GM23338 (cell line): ENCODE measurements around the gene TICAM2. TPM values are rescaled to one million over a fixed set of nuclear protein-coding genes. Genes with fewer than 3 reads are reported as not detected.

Source experiments
- ATAC-seq: fragments of 200-7000 bp; cut with Tn5 transposase; 3 replicates; pipeline ENCODE4 v1.9.1; 2020
- DNase-seq: peaks from one replicate; pipeline ENCODE4 v3.0.0-alpha.2; 2015; ENCODE audit warnings: low spot score
- H2AFZ ChIP-seq: fragments of 200-600 bp; sonication (generic); 2 replicates; pipeline ENCODE4 v1.8.0; 2016; ENCODE audit warnings: antibody characterized with exemption, mild to moderate bottlenecking, moderate library complexity
- H3F3A ChIP-seq: fragments of 200-600 bp; sonication (generic); replicated peaks from 2 replicates; pipeline ENCODE4 v1.8.0; 2017; ENCODE audit warnings: antibody characterized with exemption, mixed run types, low read depth
- H3K27ac ChIP-seq: fragments of 200-600 bp; sonication (generic); 2 replicates; pipeline ENCODE4 v1.6.1; 2016; ENCODE audit warnings: low read depth
- H3K27me3 ChIP-seq: fragments of 200-600 bp; sonication (generic); 2 replicates; pipeline ENCODE4 v1.8.0; 2016; ENCODE audit warnings: mild to moderate bottlenecking, mixed run types, moderate library complexity; ENCODE audit not compliant: insufficient read depth
- H3K36me3 ChIP-seq: fragments of 200-600 bp; sonication (generic); 2 replicates; pipeline ENCODE4 v1.8.0; 2016; ENCODE audit warnings: mild to moderate bottlenecking; ENCODE audit not compliant: insufficient read depth
- H3K4me1 ChIP-seq: fragments of 200-600 bp; sonication (generic); 2 replicates; pipeline ENCODE4 v1.8.0; 2016; ENCODE audit warnings: mild to moderate bottlenecking, moderate library complexity; ENCODE audit not compliant: insufficient read depth
- H3K4me2 ChIP-seq: fragments of 200-600 bp; sonication (generic); 2 replicates; pipeline ENCODE4 v1.7.1; 2017; ENCODE audit warnings: mixed run types
- H3K4me3 ChIP-seq: fragments of 200-600 bp; sonication (generic); 2 replicates; pipeline ENCODE4 v1.6.1; 2016; ENCODE audit warnings: mixed run types
- H3K79me2 ChIP-seq: fragments of 200-600 bp; sonication (generic); replicated peaks from 2 replicates; pipeline ENCODE4 v1.8.0; 2017; ENCODE audit warnings: mild to moderate bottlenecking; ENCODE audit not compliant: insufficient read depth
- H3K9me2 ChIP-seq: fragments of 200-600 bp; sonication (generic); 2 replicates; pipeline ENCODE4 v1.8.0; 2017; ENCODE audit not compliant: insufficient read depth
- H4K20me1 ChIP-seq: fragments of 200-600 bp; sonication (generic); replicated peaks from 2 replicates; pipeline ENCODE4 v1.8.0; 2017; ENCODE audit warnings: mild to moderate bottlenecking; ENCODE audit not compliant: insufficient read depth
- H3K27ac Mint-ChIP-seq: 2 replicates; pipeline ENCODE4 v1.8.0; 2020; ENCODE audit warnings: inconsistent platforms, mild to moderate bottlenecking, moderate library complexity, mixed read lengths
- H3K27me3 Mint-ChIP-seq: 3 replicates; pipeline ENCODE4 v1.8.0; 2022; ENCODE audit warnings: low read depth, mild to moderate bottlenecking, moderate library complexity, mixed read lengths, inconsistent platforms; ENCODE audit not compliant: insufficient read depth, poor library complexity
- H3K36me3 Mint-ChIP-seq: 3 replicates; pipeline ENCODE4 v1.8.0; 2021; ENCODE audit warnings: low read depth, mild to moderate bottlenecking, inconsistent platforms, moderate library complexity, mixed read lengths
- H3K4me1 Mint-ChIP-seq: 3 replicates; pipeline ENCODE4 v1.8.0; 2020; ENCODE audit warnings: mild to moderate bottlenecking, inconsistent platforms, mixed read lengths
- H3K4me3 Mint-ChIP-seq: 3 replicates; pipeline ENCODE4 v1.8.0; 2021; ENCODE audit warnings: moderate library complexity, mild to moderate bottlenecking, inconsistent platforms, mixed read lengths
- H3K9me3 Mint-ChIP-seq: 3 replicates; pipeline ENCODE4 v1.8.0; 2020; ENCODE audit warnings: moderate library complexity, mild to moderate bottlenecking, inconsistent platforms, mixed read lengths
- CREB1 ChIP-seq: fragments of 250-450 bp; sonication (Bioruptor Pico); IDR thresholded peaks from 2 replicates; pipeline ENCODE4 v1.5.0; 2020; ENCODE audit warnings: low read depth, mild to moderate bottlenecking, moderate library complexity
- EZH2phosphoT487 ChIP-seq: fragments of 200-600 bp; sonication (generic); IDR thresholded peaks from one replicate; pipeline ENCODE4 v1.8.1; 2018; ENCODE audit warnings: antibody characterized with exemption; ENCODE audit not compliant: unreplicated experiment
- NANOG ChIP-seq: IDR thresholded peaks from 2 replicates; pipeline ENCODE4 v1.6.1; 2016; ENCODE audit warnings: antibody characterized with exemption, borderline replicate concordance
- POLR2AphosphoS5 ChIP-seq: IDR thresholded peaks from 2 replicates; pipeline ENCODE4 v1.6.1; 2016; ENCODE audit warnings: antibody characterized with exemption, low read depth
- STAT1 ChIP-seq: IDR thresholded peaks from one replicate; pipeline ENCODE4 v1.6.1; 2016; ENCODE audit warnings: antibody characterized with exemption; ENCODE audit not compliant: unreplicated experiment
- polyA plus RNA-seq: library from polyadenylated mRNA; unstranded; fragments of >200 nt; fragmentation: Nextera tagmentation; extraction: Ambion mirVana; gene quantifications from 2 replicates; pipeline ENCODE4 v1.2.1, GENCODE V29; 2016
- total RNA-seq: library from RNA; depleted of rRNA; stranded (reverse); fragments of >200 nt; shearing (Covaris generic); gene quantifications from 2 replicates; pipeline ENCODE4 v1.2.3, GENCODE V29; 2014
- TF ChIP-seq, protein P1 (sequence below): fragments of 250-450 bp; sonication (Bioruptor Pico); IDR thresholded peaks from 2 replicates; pipeline ENCODE4 v1.5.0; 2020; ENCODE audit warnings: mild to moderate bottlenecking, moderate library complexity
- TF ChIP-seq, protein P2 (sequence below): IDR thresholded peaks from one replicate; pipeline ENCODE4 v1.6.1; 2018; ENCODE audit warnings: antibody characterized with exemption; ENCODE audit not compliant: unreplicated experiment
- TF ChIP-seq, protein P3 (sequence below), 2 experiments: fragments of 200-600 bp in 1 of 2; sonication (generic) in 1 of 2; conservative IDR thresholded peaks; 2 replicates each; pipeline versions ENCODE4 v1.5.1 to v1.6.1; 2016 to 2017; ENCODE audit warnings: antibody characterized with exemption in 2 of 2, low read depth in 2 of 2, mild to moderate bottlenecking in 2 of 2, moderate library complexity in 1 of 2
- TF ChIP-seq, protein P4 (sequence below): IDR thresholded peaks from 2 replicates; pipeline ENCODE4 v1.6.1; 2016; ENCODE audit warnings: antibody characterized with exemption

TICAM2 gene
- total and polyA plus RNA-seq, 2 experiments from 2014 or later, result 1.0 TPM; not detected in 1

DNA sequence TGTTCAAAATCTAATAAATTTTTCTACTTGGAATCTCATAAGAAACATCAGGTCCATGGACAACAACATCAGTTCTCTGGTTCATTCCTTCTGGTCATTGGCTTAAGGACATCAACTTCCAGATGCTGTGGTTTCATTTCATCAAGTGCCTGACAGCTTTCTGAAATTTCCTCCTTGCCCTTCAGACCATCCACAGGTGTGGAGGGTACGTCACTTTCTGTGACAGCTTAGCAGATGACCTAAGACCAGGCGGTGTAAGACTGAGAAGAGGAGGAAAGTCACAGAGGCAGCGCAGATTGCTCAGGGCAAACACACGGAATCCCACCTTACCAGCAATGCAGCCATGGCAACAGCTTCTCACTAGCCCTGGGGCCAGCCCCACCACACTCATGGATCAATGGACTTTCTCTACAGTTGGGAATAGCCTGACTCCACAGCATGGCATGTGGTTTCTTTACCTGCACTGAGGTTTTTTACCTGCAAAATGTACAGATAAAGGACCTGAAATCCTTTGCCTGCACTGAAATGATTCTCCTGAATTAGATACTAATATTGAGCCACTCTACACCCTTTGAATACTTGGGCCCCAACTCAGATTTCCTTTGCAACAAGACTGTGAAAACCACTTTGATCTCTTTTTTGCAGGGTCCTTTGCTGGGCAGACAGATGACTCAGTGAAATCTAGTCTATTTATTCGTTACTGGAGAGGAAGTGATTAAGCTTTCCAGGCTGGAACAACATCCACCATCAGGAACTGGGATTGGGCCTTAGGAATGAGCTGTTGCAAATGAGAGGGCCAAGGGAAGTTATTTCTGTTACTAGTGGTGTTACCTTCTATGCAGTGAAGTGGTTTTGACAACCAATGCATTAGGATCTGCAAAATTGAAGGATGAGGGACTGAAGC, 26.9 kb downstream of the TICAM2 start:
- Histone ChIP-seq H3K27ac (no peak overlapping the region), H3K27me3 (no peaks in the 10 kb centered on the region), H3K9me2 (no peaks in the 10 kb centered on the region; the same call in 1 of the 2 replicates), H2AFZ (no peak overlapping the region; the same call in 1 of the 2 replicates), H3K36me3 (no peaks in the 10 kb centered on the region), H3K4me1 (no peaks in the 10 kb centered on the region), H3K4me3 (no peak overlapping the region), H3K79me2 (no peaks in the 10 kb centered on the region), H4K20me1 (0 out of 2 replicates have a peak, but pooled peaks cover 3% of the 10 kb centered on the region), H3F3A (no peaks in the 10 kb centered on the region), H3K4me2 (no peak overlapping the region)
- ATAC-seq, result no peak
- Mint-ChIP-seq H3K27me3 (no peaks in the 10 kb centered on the region), H3K4me3 (no peak overlapping the region), H3K4me1 (peaks cover 13% of the 10 kb centered on the region; the same call in 1 of the 3 replicates), H3K36me3 (peaks cover 3% of the 10 kb centered on the region; the same call in 1 of the 3 replicates), H3K9me3 (no peaks in the 10 kb centered on the region), H3K27ac (no peak overlapping the region)
- DNase-seq, result no peak
- TF ChIP-seq STAT1, result no peak
- TF ChIP-seq, protein P1, sequence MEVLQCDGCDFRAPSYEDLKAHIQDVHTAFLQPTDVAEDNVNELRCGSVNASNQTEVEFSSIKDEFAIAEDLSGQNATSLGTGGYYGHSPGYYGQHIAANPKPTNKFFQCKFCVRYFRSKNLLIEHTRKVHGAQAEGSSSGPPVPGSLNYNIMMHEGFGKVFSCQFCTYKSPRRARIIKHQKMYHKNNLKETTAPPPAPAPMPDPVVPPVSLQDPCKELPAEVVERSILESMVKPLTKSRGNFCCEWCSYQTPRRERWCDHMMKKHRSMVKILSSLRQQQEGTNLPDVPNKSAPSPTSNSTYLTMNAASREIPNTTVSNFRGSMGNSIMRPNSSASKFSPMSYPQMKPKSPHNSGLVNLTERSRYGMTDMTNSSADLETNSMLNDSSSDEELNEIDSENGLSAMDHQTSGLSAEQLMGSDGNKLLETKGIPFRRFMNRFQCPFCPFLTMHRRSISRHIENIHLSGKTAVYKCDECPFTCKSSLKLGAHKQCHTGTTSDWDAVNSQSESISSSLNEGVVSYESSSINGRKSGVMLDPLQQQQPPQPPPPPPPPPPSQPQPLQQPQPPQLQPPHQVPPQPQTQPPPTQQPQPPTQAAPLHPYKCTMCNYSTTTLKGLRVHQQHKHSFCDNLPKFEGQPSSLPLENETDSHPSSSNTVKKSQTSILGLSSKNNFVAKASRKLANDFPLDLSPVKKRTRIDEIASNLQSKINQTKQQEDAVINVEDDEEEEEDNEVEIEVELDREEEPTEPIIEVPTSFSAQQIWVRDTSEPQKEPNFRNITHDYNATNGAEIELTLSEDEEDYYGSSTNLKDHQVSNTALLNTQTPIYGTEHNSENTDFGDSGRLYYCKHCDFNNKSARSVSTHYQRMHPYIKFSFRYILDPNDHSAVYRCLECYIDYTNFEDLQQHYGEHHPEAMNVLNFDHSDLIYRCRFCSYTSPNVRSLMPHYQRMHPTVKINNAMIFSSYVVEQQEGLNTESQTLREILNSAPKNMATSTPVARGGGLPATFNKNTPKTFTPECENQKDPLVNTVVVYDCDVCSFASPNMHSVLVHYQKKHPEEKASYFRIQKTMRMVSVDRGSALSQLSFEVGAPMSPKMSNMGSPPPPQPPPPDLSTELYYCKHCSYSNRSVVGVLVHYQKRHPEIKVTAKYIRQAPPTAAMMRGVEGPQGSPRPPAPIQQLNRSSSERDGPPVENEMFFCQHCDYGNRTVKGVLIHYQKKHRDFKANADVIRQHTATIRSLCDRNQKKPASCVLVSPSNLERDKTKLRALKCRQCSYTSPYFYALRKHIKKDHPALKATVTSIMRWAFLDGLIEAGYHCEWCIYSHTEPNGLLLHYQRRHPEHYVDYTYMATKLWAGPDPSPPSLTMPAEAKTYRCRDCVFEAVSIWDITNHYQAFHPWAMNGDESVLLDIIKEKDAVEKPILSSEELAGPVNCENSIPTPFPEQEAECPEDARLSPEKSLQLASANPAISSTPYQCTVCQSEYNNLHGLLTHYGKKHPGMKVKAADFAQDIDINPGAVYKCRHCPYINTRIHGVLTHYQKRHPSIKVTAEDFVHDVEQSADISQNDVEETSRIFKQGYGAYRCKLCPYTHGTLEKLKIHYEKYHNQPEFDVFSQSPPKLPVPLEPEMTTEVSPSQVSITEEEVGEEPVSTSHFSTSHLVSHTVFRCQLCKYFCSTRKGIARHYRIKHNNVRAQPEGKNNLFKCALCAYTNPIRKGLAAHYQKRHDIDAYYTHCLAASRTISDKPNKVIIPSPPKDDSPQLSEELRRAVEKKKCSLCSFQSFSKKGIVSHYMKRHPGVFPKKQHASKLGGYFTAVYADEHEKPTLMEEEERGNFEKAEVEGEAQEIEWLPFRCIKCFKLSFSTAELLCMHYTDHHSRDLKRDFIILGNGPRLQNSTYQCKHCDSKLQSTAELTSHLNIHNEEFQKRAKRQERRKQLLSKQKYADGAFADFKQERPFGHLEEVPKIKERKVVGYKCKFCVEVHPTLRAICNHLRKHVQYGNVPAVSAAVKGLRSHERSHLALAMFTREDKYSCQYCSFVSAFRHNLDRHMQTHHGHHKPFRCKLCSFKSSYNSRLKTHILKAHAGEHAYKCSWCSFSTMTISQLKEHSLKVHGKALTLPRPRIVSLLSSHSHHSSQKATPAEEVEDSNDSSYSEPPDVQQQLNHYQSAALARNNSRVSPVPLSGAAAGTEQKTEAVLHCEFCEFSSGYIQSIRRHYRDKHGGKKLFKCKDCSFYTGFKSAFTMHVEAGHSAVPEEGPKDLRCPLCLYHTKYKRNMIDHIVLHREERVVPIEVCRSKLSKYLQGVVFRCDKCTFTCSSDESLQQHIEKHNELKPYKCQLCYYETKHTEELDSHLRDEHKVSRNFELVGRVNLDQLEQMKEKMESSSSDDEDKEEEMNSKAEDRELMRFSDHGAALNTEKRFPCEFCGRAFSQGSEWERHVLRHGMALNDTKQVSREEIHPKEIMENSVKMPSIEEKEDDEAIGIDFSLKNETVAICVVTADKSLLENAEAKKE, result no peak
- TF ChIP-seq POLR2AphosphoS5, result no peak
- TF ChIP-seq, protein P2, sequence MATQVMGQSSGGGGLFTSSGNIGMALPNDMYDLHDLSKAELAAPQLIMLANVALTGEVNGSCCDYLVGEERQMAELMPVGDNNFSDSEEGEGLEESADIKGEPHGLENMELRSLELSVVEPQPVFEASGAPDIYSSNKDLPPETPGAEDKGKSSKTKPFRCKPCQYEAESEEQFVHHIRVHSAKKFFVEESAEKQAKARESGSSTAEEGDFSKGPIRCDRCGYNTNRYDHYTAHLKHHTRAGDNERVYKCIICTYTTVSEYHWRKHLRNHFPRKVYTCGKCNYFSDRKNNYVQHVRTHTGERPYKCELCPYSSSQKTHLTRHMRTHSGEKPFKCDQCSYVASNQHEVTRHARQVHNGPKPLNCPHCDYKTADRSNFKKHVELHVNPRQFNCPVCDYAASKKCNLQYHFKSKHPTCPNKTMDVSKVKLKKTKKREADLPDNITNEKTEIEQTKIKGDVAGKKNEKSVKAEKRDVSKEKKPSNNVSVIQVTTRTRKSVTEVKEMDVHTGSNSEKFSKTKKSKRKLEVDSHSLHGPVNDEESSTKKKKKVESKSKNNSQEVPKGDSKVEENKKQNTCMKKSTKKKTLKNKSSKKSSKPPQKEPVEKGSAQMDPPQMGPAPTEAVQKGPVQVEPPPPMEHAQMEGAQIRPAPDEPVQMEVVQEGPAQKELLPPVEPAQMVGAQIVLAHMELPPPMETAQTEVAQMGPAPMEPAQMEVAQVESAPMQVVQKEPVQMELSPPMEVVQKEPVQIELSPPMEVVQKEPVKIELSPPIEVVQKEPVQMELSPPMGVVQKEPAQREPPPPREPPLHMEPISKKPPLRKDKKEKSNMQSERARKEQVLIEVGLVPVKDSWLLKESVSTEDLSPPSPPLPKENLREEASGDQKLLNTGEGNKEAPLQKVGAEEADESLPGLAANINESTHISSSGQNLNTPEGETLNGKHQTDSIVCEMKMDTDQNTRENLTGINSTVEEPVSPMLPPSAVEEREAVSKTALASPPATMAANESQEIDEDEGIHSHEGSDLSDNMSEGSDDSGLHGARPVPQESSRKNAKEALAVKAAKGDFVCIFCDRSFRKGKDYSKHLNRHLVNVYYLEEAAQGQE, result no peak
- no peak for TF ChIP-seq CREB1 (CRISPR knock-in tag)
- TF ChIP-seq, protein P3, sequence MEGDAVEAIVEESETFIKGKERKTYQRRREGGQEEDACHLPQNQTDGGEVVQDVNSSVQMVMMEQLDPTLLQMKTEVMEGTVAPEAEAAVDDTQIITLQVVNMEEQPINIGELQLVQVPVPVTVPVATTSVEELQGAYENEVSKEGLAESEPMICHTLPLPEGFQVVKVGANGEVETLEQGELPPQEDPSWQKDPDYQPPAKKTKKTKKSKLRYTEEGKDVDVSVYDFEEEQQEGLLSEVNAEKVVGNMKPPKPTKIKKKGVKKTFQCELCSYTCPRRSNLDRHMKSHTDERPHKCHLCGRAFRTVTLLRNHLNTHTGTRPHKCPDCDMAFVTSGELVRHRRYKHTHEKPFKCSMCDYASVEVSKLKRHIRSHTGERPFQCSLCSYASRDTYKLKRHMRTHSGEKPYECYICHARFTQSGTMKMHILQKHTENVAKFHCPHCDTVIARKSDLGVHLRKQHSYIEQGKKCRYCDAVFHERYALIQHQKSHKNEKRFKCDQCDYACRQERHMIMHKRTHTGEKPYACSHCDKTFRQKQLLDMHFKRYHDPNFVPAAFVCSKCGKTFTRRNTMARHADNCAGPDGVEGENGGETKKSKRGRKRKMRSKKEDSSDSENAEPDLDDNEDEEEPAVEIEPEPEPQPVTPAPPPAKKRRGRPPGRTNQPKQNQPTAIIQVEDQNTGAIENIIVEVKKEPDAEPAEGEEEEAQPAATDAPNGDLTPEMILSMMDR (conservative IDR thresholded peaks at IDR 0.05; ENCODE audit: low read depth in 2 of 2), result no peak
- TF ChIP-seq EZH2phosphoT487, result no peak
- TF ChIP-seq, protein P4, sequence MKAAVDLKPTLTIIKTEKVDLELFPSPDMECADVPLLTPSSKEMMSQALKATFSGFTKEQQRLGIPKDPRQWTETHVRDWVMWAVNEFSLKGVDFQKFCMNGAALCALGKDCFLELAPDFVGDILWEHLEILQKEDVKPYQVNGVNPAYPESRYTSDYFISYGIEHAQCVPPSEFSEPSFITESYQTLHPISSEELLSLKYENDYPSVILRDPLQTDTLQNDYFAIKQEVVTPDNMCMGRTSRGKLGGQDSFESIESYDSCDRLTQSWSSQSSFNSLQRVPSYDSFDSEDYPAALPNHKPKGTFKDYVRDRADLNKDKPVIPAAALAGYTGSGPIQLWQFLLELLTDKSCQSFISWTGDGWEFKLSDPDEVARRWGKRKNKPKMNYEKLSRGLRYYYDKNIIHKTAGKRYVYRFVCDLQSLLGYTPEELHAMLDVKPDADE, result no peak
- TF ChIP-seq NANOG, result no peak
